Stimulated activated CD8-positive, alpha-beta memory T cell treated with anti-CD3 and anti-CD28 coated beads, Interleukin-12 subunit alpha, Interleukin-12 subunit beta, amount 100 ng/mL, for 4 hours (primary cell): Measurements from ENCODE around the gene ITSN1.
"Not testable (repeated sequence)": the region's sequence is repeated elsewhere in the genome, so short reads cannot be mapped to it uniquely, and the experiment has no call there.

Experiments
- DNase-seq: peaks from one replicate; pipeline ENCODE4 v3.0.0-alpha.2; 2020; ENCODE audit warnings: low read depth

Gene ITSN1

DNA sequence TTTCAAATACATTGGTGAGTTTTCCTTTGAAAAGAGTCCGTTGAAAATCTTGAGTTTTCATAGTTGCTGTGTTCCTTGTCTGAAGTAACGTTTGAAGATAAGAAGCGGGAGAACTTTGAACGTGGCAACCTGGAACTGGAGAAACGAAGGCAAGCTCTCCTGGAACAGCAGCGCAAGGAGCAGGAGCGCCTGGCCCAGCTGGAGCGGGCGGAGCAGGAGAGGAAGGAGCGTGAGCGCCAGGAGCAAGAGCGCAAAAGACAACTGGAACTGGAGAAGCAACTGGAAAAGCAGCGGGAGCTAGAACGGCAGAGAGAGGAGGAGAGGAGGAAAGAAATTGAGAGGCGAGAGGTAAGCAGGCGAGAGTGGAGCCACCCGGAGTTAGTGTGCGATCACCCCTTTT lies 129.7 kb downstream of the ITSN1 start:
- no peak for DNase-seq

DNA sequence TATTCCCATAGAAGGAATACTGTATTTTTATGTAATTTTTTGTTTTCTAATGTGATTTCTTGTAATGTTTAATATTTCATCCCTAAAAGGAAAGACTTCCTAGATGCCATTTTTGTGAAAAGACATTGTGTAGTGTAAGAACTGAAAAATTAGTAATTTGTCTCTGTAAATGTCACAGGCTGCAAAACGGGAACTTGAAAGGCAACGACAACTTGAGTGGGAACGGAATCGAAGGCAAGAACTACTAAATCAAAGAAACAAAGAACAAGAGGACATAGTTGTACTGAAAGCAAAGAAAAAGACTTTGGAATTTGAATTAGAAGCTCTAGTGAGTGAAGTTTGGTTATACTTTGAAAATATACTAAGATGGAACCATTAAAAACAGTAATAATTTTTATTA lies 132.2 kb downstream of the ITSN1 start:
- DNase-seq = no peak

DNA sequence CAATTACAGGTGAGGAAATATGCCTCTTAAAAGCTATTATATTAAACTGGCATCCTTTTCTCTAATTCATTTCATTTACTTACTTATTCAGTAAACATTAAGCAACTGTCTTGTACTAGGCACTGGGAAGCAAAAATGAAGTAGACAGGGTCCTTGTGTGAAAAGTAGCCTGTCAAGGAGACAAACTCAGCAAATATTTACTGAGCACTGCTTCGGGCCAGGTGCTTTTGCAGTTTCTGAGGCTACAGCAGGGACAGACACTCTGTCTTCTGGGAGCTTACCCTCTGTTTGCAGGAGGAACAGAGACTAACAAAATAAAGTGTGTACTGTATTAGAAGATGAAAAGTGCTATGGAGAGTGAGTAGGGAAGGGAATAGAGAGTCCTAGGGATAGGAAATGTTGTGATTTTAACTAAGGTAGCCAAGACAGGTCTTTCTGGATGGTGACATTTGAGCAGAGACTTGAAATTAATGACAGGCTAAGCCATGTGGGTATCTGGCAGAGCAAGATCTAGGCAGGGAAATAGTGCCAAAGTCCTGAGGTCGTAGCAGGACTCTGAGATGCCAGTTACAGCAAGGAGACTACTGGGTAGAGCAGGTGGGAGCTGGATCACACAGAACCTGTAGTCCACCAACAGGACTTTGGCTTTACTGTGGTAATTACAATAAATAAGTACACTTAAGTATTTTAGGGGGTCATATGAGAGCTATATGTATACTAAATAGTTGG lies 133.0 kb downstream of the ITSN1 start:
- no peak for DNase-seq

DNA sequence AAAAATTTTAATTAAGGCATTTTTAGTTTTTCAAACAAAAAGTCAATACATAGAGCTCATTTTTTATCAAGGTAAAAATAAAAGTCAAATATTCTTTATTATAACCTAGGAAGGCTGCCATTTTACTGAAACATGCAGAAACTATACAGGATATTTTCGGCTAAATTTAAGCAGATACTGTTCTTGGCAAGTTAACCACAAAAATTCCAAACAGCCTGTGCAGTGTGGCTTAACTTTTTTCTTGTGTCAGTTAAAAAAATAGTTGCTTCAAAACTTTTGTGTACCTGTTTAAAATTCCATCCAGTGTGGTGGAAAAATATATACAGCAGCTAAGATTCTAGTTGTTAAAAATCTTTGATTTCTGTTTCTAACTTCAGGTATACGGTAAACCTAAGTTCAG lies 138.3 kb downstream of the ITSN1 start:
- no peak for DNase-seq

DNA sequence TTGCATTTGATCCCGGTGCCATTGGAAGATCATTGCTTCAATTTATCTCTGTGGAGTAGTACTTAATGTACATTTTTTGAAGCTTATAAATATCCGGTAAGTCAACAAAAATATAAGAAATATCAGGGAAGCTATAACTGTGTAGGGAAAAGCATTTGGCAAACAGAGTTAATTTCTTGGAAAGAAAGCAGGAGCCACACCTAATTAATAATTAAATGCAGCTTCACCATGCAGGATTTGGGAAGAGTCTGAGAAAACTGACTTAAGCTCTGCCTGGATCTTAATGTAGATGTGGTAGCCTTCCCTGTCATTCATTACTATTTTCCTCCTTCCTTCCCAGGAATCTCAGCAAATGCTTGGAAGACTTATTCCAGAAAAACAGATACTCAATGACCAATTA lies 138.8 kb downstream of the ITSN1 start:
- DNase-seq = no peak

DNA sequence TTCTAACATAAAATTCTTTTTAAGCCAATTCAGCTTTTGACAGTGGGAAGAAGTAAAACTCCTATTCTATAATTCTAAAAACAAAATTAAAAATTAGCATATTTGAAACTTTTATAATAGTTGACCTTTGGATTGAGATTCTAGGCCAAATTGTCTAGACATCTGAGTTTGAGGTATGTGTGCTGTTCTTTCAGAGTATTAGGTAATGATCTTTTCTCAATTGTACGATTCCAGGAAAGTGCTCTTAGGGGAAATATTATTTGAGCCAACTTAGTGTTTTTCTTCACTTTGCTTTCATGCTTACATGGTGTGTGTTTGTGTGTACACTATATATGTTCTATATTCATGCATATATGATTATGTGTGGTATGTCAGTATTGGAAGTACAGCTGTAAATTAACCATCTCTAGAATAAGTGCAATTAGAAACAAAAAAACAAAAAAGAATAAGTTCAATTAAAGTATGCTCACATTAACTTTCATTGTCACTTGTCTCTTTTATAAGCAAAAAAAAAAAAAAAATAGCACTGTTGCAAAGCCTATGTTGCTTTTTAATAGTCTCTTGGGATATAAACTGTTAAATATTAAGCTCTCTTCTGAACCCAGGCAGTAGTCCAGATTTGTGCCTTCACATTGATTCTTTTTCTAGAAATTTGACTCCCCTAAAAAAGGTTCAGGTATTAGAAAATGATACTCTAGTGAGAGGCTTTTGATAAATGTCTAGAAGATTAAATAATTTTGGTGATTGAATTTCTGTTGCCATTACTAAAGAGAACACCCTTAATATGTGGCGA lies 141.1 kb downstream of the ITSN1 start:
- DNase-seq = no peak

DNA sequence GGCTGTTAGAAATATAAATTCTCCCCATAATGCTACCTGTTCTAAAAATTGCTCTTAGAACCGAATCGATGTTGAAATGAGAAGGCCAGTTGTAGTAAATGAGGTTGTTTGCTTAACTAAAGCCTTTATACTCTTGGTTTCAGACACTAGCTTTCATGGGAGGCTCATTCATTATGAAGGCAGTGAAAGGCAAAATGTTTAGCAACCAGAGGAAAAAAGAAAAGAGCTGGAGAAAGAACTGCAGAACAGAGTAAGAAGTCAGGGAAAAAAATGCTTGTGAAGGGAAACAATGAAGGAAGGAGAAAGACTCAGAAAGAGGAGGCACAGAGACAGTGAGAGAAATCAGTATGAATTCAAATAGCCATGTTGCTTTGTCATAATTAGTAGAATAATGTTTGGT lies 145.1 kb downstream of the ITSN1 start:
- DNase-seq = no peak

DNA sequence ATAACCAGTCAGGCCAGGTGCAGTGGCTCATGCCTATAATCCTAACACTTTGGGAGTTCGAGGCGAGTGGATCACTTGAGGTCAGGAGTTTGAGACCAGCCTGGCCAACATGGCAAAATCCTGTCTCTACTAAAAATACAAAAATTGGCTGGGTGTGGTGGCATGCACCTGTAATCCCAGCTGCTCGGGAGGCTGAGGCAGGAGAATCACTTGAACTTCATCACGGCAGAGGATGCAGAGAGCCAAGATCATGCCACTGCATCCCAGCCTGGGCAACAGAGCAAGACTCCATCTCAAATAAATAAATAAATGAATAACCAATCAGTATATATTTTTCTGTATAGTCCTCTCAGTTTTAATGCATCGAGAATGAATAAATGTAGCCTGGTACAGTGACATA lies 146.1 kb downstream of the ITSN1 start:
- DNase-seq = not testable (repeated sequence)

DNA sequence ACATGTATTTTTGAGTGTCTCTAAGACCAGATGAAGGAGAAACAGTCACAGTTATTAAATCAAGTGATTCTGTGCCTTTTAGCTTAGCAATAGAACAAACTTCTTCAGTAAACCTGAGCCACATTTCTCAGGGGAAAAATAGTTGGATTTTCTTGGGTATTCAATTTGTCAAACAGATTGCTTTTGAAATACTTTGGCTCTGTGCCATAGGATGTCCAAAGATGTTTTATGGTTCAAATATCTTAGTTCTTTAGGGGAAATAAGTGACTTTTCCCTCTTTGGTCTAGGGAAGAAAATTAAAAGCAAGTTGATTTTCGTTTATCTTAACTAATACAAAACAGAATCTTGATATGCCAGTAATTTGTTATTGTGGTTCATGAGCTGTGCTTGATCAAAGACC lies 147.4 kb downstream of the ITSN1 start:
- no peak for DNase-seq

DNA sequence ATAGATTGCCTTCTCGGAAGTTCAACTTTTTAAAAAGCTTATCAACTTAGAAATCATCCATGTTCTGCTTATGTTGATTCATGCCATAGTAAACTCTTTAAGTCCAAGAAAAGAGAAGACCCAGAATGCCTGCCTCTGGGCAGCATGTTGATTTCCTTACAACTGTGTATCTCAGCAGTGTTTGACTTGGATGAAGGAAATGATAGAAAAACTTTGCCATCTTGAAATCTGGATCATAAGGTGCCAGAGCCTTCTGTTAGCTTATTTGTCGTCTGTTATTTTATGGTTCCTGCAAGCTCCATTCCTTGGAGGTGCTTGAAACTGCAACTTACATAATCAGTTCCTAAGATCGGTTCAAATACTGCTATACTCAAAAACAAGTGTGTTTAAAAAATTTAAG lies 148.8 kb downstream of the ITSN1 start:
- no peak for DNase-seq

DNA sequence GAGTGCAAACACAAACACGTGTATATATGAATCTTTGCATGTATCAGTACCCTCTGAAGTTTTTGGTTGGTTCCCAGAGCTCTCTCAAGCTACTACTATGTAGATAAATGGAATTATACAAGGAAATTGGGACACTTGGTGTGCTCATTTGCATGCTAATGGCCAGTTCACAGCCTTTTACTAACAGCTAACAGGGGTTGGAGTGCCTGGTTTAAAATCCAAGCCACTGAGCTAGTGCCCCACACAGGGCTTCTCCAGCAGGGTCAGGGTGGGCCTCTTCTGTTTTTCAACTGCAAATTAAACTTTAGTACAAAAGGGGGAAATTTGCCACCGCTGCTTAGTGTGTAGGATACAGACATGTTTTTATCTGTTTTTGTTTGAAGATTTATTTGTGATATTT lies 152.3 kb downstream of the ITSN1 start:
- no peak for DNase-seq

DNA sequence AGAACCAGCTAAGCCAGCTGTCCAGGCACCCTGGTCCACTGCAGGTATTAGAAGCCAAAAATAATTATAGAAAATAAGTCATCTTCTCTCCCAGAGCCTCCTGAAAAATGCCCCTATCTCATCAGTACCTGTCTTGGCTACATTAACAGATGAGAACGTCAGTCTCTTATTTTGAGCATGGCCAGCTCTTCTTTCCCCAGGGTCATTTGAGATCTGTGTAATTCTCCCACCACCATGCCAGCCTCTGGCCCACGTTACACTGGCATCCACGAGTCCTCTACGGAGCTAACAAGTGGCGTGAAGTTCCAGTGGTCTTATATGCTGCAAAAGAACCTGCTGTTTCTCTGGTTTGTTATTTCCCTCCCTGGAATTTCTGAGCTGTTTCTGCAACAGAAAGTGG lies 155.3 kb downstream of the ITSN1 start:
- no peak for DNase-seq

DNA sequence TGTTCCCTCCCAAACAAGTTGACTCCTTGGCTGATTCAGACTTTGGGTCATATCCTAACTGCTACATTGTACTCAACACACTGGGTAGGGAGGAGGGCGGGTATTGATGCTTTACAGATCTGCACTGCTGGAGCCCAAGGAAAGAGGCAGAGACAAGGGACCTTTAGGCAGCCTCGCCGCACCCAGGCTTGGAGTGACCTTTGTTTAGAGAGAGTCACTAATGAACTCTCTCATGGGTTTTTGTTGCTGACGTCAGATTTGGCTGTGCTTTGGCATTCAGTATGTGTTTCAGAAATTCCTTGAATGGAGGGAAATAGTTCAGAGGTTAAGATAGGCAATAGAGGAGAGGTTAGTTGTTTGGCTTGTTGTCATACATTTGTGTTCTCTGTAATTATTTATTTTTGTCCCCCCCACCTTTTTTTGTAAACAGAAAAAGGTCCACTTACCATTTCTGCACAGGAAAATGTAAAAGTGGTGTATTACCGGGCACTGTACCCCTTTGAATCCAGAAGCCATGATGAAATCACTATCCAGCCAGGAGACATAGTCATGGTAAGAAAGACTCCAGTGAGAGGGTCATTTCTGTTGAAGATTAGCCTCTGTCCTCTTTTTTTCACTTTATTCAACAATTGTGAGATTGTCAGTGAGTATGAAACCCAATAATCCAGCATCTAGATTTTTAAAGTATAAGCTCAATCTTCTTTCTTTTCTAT lies 157.2 kb downstream of the ITSN1 start:
- DNase-seq = no peak

DNA sequence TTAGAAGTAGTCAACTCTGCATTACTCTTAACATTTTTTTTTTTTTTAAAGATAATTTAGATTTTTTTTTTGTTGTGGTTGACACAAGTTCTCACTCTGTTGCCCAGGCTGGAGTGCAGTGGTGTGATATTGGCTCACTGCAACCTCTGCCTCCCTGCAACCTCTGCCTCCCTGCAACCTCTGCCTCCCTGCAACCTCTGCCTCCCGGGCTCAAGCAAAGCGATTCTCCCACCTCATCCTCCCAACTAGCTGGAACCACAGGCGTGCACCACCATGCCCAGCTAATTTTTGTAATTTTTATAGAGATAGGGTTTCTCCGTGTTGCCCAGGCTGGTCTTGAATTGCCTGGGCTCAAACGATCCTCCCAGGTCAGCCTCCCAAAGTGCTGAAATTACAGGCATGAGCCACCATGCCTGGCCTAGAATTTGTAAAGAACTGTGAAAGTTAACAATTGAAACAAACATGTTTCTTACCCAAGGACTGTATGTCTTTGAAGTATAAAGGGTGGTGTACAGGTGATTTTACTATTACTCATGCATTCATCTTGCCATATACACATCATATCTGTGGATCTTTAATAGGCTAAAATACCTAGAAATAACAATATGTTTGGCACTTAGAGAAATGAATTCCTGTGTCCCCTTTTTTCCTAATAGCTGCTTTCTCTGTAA lies 158.6 kb downstream of the ITSN1 start:
- no peak for DNase-seq

DNA sequence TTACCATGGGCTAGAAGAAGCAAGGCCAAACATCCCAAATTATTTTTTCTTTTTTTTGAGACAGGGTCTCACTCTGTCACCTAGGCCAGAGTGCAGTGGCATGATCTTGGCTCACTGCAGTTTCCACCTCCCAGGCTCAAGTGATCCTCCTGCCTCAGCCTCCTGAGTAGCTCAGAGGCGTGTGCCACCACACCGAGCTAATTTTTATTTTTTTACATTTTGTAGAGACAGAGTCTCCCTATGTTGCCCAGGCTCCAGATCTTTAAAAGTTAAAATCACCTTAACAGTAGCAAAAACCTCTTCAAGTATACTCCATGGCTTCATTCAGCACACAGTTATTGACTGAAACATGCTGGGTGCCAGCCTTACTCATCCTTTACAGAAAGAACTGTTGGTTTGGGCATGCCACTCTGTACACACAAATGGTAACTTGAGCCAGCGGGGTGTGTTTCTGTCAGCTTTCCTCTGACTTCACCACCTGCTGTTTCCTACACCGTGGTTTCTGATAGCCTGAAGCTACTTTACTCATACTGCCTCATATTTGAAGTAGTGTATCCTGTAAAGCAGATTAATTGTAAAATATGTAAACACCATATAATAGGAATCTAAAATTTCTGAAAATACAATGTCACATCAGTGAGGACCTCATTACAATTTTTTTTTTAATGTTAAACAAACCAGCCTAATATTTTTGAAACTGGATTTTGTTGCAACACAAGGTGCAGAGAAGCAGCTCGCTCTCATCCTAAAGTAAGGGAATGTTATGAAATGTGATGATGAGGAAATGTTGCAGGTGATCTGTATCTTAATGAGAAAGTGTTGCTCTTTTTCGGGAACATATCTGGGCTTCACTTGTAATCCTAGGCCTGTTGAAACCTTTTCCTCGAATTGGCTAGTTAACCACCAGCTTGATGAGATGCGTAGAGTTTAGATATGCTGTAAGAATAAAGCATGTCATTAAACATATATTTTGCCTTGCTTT lies 159.4 kb downstream of the ITSN1 start:
- DNase-seq = no peak

DNA sequence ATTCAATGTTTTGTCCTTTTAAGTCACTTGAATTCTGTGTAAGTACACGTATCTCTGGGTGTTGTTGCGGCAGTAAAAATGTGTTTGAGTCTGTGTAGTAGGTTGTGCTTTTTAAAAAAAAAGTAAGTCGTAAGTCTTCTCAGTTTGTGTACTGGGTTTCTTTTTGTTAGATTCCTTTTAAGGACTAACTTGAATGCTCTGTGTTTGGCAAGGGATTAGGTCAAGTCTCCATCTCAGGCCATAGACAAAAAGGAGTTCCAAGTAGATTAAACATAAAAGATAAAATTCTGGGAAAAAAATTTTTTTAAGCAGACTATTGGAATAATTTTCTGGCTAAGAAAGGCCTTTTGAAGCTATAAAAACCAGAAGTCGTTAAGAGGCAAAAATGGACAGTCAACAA lies 160.2 kb downstream of the ITSN1 start:
- DNase-seq = no peak

DNA sequence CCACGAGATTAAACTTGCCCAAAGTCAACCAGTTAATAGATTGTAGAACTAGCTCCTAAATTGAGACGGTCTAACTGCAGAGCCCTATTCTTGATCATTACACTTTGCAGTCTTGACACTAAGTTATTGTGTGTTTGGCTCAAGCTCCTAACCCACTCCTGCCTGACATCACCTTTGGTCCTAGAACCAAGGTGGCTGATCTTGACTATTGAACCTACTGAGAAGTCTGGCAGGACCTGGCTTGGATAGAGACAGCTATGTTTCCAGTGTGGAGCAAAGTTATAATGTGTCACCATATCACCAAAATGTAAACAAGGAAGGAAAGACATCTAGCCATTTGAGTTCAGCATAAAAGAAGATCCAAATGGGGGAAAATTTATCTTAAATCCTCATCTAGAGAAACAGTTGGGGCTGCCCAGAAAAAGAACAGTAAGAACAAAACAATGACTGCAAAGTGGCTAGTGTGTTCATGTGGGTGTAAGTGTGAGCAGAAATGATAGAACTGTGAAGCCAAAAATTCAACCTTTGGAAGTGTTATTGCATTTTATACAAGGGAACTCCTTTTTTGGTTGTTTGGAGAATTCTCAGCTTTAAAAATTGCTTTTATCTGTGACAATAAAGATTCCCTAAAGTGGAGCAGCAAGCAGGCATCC lies 166.5 kb downstream of the ITSN1 start:
- DNase-seq = no peak

DNA sequence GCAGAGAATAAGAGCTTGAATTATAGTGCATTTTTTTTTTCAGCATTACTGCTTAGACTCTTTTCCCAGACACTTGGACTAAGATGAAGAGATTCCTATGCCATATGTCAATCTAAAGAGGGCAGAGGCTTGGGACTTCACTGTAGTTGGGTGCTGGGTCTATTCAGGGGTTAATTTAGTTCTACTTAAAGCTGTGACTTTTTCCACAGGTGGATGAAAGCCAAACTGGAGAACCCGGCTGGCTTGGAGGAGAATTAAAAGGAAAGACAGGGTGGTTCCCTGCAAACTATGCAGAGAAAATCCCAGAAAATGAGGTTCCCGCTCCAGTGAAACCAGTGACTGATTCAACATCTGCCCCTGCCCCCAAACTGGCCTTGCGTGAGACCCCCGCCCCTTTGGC lies 168.5 kb downstream of the ITSN1 start:
- DNase-seq = no peak

DNA sequence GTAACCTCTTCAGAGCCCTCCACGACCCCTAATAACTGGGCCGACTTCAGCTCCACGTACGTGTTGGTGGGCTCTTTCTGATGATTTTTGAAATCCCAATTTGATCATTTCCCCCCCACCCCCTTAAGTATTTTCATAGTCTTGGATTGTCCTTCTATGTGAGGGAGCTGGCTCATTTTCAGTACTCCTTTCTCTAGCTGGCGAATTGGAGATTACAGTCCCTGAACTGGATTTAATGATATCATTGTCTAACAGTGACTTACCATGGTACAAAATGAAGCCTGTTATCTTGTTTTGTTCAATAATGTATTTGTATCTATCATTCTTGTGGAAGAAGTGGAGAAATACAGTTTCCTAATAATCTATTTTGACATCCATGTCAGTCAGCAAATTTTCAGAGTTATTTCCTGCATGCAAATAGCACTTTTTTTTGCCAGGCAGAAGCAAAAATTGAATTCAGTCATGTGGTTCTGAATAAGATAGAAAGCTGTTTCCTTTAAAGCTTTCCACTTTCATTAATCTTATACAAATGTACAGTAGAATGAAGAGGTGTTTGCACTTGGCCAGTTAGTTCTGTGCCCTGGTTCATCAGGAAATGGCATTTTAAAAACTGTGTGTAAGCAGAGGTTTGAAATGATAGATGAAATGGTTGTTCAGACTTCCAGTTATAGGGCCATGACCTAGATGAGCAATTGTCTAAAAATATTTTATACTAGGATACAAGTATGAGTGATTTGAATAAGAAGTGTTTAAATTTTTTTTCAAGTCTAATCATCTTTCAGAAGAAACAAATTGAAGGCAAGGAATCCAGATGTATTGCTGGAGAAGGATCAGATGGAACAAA lies 169.1 kb downstream of the ITSN1 start:
- no peak for DNase-seq

DNA sequence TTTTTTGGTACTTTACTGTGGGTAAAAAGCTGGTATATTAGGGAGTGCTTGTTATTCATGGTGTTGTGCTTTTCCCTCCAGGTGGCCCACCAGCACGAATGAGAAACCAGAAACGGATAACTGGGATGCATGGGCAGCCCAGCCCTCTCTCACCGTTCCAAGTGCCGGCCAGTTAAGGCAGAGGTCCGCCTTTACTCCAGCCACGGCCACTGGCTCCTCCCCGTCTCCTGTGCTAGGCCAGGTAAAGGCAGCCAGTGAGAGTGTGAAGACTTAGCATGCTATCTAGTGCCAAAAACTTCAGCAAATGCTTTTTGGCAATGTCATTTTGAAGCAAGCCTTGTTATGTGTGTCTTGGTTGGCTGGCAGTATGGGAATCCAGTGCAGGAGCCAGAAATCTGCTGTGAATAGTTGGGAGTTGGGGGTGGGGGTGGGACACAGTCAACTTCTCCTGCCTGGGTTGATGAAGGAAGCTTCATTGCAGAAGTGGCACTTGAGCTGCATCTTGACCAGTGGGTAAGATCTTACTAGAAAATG lies 171.6 kb downstream of the ITSN1 start:
- DNase-seq = no peak
